Upper lobe of right lung (tissue), 1 donor: ENCODE measurements around the gene AOAH. TPM values are rescaled to one million over a fixed set of nuclear protein-coding genes. Genes with fewer than 3 reads are reported as not detected.

Experiments
- ATAC-seq: fragments of 200-7000 bp; cut with Tn5 transposase; one replicate; pipeline ENCODE4 v1.9.1; 2020; ENCODE audit warnings: mild to moderate bottlenecking, moderate library complexity
- DNase-seq: peaks from one replicate; pipeline ENCODE4 v3.0.0-alpha.2; 2020
- H3K27ac ChIP-seq: fragments of 200-600 bp; one replicate; pipeline ENCODE4 v1.8.0; 2022
- H3K27me3 ChIP-seq: fragments of 200-600 bp; one replicate; pipeline ENCODE4 v1.8.0; 2022; ENCODE audit warnings: mild to moderate bottlenecking
- H3K36me3 ChIP-seq: fragments of 200-600 bp; one replicate; pipeline ENCODE4 v1.8.0; 2022
- H3K4me1 ChIP-seq: fragments of 200-600 bp; one replicate; pipeline ENCODE4 v1.8.0; 2022
- H3K4me3 ChIP-seq: fragments of 200-600 bp; one replicate; pipeline ENCODE4 v1.8.0; 2022; ENCODE audit warnings: mild to moderate bottlenecking
- H3K9me3 ChIP-seq: fragments of 200-600 bp; one replicate; pipeline ENCODE4 v1.8.0; 2022
- intact Hi-C: fragments of 100-400 bp; cut with DNase I; formaldehyde crosslinking; loops from one replicate; pipeline ENCODE4 v1.11.0; 2022
- total RNA-seq: library from RNA; stranded (reverse); fragmentation: NEBNext Ultra II Directional; extraction: Animal tissue kit (Norgen Biotek cat#: 25700); gene quantifications from one replicate; pipeline ENCODE4 v1.2.1, GENCODE V29; 2021
- TF ChIP-seq, protein P1 (sequence below): fragments of 200-600 bp; IDR thresholded peaks from one replicate; pipeline ENCODE4 v1.8.0; 2022; ENCODE audit warnings: antibody characterized with exemption
- donor health status: DM: no; HTN: yes; CAD: no; lungs with severe emphysema.

The AOAH gene
- total RNA-seq, 1 donor from 2014 or later = 20.8 TPM

DNA sequence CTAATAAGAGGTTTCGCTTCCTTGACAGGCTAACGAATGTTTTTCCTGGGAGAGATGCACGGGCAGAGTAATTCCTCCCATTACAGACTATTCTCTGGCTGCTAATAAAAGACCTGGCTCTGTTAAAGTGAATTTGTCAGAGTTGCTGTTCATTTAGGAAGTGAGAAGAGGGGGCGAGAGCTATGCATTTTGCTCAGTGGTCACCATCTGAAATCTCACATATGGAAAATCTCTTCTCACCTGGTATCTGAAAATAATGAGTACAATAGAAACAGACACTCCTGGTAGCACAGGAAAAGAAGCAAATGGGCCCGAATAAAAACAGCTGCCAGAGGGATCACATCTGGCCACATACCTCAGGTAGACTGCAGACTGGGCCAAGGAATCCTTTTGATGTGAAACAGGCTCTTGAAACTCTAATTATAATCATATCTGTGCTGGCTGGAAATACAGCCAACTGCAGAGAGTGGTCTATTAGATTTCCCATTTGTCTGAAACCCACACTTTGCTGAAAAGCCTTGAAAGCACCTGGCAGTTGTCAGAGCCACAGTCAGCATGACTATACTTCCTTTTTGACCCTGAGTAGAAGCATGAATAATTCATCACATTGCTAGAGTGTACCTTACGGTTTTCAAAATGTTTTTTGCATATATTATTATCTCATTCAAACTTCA, 33.6 kb downstream of the AOAH start:
- ATAC-seq (no peak), DNase-seq (no peak)
- Histone ChIP-seq H3K36me3 (no peaks in the 10 kb centered on the region), H3K4me1 (no peaks in the 10 kb centered on the region), H3K27ac (no peak overlapping the region), H3K4me3 (no peak overlapping the region), H3K9me3 (no peaks in the 10 kb centered on the region), H3K27me3 (no peaks in the 10 kb centered on the region)
- intact Hi-C loops = no loop called here
- TF ChIP-seq, protein P1, sequence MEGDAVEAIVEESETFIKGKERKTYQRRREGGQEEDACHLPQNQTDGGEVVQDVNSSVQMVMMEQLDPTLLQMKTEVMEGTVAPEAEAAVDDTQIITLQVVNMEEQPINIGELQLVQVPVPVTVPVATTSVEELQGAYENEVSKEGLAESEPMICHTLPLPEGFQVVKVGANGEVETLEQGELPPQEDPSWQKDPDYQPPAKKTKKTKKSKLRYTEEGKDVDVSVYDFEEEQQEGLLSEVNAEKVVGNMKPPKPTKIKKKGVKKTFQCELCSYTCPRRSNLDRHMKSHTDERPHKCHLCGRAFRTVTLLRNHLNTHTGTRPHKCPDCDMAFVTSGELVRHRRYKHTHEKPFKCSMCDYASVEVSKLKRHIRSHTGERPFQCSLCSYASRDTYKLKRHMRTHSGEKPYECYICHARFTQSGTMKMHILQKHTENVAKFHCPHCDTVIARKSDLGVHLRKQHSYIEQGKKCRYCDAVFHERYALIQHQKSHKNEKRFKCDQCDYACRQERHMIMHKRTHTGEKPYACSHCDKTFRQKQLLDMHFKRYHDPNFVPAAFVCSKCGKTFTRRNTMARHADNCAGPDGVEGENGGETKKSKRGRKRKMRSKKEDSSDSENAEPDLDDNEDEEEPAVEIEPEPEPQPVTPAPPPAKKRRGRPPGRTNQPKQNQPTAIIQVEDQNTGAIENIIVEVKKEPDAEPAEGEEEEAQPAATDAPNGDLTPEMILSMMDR = no peak

GRCh38 chr7:36690041-36690440, 34.3 kb downstream of the AOAH start:
- no peak for ATAC-seq
- intact Hi-C loops = no loop called here
- TF ChIP-seq, protein P1 = no peak
- no peaks in the 10 kb centered on the region for H3K36me3 ChIP-seq
- H3K27ac ChIP-seq = no peak overlapping the region
- no peaks in the 10 kb centered on the region for H3K4me1 ChIP-seq
- H3K9me3 ChIP-seq = no peaks in the 10 kb centered on the region
- H3K4me3 ChIP-seq = no peak overlapping the region
- H3K27me3 ChIP-seq = no peaks in the 10 kb centered on the region
- no peak for DNase-seq

DNA sequence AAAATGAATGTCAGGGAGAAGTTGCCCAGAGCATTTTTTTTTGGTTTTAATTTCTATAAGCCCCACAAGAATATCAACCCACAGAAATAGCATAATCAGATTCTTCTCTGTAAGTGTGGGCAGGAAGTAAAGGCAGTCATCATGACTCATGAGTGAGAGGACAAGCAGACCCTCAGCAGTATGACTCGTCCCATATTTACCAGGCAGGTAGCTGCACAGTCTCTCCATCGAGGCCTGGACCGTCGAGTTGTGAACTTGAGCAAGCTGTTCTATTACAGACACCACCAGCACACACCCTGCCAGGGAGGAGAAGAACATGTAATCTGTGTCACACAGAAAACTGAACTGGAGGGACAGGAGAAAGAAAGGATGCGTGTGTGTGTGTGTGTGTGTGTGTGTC, 37.8 kb downstream of the AOAH start:
- Histone ChIP-seq H3K27ac (no peak overlapping the region), H3K27me3 (no peaks in the 10 kb centered on the region), H3K36me3 (no peaks in the 10 kb centered on the region), H3K4me3 (no peak overlapping the region), H3K9me3 (no peaks in the 10 kb centered on the region), H3K4me1 (no peaks in the 10 kb centered on the region)
- intact Hi-C loops = no loop called here
- TF ChIP-seq, protein P1 = no peak
- ATAC-seq (peak; percentile 39), DNase-seq (no peak)

GRCh38 chr7:36684954-36685353, 39.3 kb downstream of the AOAH start:
- Histone ChIP-seq H3K36me3 (no peaks in the 10 kb centered on the region), H3K27me3 (no peaks in the 10 kb centered on the region), H3K27ac (no peak overlapping the region), H3K9me3 (no peaks in the 10 kb centered on the region), H3K4me3 (no peak overlapping the region), H3K4me1 (no peaks in the 10 kb centered on the region)
- intact Hi-C loops = no loop called here
- TF ChIP-seq, protein P1 = no peak
- no peak for ATAC-seq
- DNase-seq = no peak

DNA sequence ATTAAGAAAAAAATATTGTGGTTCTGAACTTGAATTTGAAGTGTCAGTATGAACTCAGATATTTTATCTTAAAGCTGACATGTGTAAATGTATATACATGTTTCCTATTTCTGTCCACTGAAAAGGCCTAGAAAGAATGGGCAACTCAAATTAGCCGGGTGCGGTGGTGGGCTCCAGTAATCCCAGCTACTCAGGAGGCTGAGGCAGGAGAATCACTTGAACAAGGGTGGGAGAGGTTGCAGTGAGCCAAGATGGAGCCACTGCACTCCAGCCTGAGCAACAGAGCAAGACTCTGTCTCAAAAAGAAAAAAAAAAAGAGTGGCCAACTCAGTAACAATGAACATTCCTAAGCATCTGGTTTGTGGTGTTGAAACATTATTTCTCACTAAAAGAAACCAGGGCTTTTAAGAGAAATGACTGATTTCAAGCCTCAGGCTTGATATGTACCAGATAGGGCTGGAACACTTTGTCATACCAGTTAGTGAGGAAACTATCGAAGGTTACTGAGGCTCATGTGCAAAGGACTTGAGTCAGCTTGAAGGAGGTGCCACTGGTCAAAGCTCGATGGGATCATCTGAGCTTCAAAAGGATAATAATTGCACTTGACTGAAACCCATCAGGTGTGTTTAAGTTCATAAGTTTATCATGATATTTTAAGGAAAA, 40.5 kb downstream of the AOAH start:
- DNase-seq = no peak
- no peak overlapping the region for H3K27ac ChIP-seq

More for the DNA sequence above, 40.5 kb downstream of the AOAH start:
- Histone ChIP-seq H3K4me1 (no peaks in the 10 kb centered on the region), H3K9me3 (no peaks in the 10 kb centered on the region), H3K27me3 (no peaks in the 10 kb centered on the region), H3K4me3 (no peak overlapping the region), H3K36me3 (no peaks in the 10 kb centered on the region)
- intact Hi-C loops = no loop called here
- TF ChIP-seq, protein P1 = no peak
- no peak for ATAC-seq
